Stimulated activated CD8-positive, alpha-beta memory T cell treated with anti-CD3 and anti-CD28 coated beads, Interleukin-15, amount 100 ng/mL, for 24 hours (primary cell): ENCODE measurements around the gene CAVIN1.
"Not testable (repeated sequence)": the region's sequence is repeated elsewhere in the genome, so short reads cannot be mapped to it uniquely, and the experiment has no call there.

Experiments
- DNase-seq: peaks from one replicate; pipeline ENCODE4 v3.0.0-alpha.2; 2020; ENCODE audit warnings: low read depth

Gene CAVIN1

GRCh38 chr17:42429726-42430447 is 6.8 kb upstream of the CAVIN1 start:
- DNase-seq, result no peak

DNA sequence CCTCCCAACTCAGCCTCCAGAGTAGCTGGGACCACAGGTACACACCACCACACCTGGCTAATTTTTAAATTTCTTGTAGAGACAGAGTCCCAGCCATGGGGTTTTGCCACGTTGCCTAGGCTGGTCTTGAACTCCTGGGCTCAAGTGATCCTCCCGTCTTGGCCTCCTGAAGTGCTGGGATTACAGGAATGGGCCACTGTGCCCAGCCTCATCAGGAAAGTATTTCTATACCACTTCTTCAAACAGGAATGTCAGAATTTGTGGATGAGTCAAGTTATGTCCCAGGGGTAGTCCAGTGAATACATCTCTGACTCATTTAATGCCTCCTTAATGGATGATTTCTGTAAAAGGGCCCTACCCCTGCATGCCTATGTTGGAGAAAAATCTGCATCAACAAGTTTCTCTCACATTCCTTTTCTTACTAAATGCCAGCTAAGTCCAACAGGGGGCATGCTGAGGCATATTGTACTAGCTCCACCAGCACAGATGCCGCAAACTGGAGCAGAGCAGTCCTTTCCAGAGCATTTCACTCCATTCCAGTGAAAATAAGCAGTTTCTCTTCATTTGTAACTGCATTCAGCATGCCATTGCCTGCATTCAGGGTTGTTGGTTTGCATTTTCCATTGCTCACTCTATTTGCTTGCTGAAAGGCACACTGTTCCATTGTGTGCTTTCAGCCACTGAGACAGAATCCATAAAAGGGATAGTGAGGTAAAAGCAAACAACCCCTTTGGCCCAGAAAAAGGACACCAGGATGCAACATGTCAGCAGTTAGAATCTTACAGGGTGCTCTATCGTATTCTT is 5.3 kb upstream of the CAVIN1 start:
- DNase-seq, result no peak

- no peak for DNase-seq
Observed at GRCh38 chr17:42424991-42425610, 2.0 kb upstream of the CAVIN1 start.

DNA sequence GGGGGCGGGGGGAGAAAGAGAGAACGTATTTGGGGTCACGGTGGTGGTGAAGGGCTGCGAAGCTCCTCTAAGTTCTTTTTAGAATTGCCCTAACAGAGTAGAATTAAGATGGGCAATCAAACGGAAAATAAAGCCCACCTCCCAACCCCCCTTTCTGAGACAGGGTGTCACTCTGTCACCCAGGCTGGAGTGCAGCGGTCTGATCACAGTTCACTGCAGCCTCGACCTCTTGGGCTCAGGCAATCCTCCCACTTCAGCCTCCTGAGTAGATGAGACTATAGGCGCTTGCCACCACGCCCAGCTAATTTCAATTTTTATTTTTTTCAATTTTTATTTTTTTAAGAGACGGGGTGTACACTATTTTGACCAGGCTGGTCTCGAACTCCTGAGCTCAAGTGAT is 710 bp upstream of the CAVIN1 start:
- no peak for DNase-seq

- no peak for DNase-seq
Observed at GRCh38 chr17:42422412-42422957, 571 bp downstream of the CAVIN1 start.

GRCh38 chr17:42421507-42422338 is 1.3 kb downstream of the CAVIN1 start:
- no peak for DNase-seq

DNA sequence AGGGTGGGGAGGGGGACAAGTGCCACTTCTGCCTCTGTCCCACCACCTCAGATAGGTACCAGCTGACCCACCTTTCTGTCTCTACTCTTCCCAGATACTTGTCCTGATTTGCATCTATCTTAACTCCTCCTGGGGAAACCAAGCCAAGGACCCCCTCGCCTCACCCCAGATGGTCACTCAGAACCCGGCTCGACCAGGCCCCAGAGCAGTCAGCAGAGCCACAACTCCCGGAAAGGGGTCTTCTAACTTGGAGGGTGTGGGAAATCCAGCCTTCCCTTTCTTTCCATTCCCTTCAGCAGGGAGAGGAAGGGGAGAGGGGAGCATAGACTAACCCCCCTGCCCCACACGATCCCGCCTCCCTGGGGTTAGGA is 1.9 kb downstream of the CAVIN1 start:
- DNase-seq, result no peak

- DNase-seq, result not testable (repeated sequence)
Observed at GRCh38 chr17:42417981-42418380, 5.1 kb downstream of the CAVIN1 start.

DNA sequence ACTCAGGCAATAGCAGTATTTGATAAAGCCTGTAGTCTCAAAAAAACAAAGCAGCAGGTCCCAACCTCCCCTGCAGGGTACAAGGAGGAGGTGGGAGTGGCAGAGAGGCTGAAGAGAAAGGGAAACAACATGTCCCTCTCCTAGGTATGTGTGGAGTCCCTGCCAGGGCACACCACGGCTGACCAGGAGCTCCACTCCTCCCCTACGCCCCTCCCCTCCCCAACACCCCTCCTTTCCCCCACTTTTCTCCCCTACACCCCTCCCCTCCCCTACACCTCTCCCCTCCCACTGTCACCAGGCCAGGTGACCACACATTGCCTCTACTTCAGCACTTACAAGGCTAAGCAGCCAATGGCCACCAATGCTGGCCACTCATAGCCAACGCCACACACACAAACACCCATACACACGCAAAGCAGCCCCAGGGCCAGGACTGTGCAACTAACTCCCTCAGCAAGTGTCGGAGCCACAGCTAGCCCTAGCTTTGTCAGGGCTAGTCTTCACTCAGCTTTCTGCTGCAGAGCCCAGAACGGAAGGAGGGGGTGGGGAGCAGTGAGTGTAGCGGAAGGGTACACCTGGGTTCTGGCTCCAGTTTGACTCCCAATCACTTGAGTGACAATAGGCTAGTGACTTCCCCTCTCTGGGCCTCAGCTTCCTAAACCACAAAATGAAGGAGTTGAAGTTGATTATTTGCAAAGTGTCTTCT is 8.2 kb downstream of the CAVIN1 start:
- DNase-seq, result no peak

DNA sequence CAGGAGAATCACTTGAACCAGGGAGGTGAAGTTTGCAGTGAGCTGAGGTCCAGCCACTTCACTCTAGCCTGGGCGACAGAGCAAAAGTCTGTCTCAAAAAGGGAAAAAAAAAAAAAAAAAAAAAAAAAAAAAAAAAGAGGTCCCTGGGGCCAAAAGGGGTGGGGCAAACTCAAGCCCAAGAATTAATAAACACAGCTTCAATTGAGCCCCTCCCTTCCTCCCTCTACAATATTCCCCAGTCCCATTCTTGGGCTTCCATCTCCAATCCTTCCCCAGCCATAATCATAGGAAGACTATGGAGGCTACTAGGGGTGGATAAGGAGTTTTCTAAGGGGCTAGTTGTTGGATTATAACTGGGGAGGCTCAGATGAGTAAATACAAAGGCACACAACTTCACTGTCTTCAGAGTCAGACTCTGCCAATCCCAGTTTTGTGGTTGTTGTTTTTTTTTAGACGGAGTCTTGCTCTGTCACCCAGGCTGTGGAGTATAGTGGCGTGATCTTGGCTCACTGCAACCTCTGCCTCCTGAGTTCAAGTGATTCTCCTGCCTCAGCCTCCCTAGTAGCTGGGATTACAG is 9.5 kb downstream of the CAVIN1 start:
- no peak for DNase-seq

DNA sequence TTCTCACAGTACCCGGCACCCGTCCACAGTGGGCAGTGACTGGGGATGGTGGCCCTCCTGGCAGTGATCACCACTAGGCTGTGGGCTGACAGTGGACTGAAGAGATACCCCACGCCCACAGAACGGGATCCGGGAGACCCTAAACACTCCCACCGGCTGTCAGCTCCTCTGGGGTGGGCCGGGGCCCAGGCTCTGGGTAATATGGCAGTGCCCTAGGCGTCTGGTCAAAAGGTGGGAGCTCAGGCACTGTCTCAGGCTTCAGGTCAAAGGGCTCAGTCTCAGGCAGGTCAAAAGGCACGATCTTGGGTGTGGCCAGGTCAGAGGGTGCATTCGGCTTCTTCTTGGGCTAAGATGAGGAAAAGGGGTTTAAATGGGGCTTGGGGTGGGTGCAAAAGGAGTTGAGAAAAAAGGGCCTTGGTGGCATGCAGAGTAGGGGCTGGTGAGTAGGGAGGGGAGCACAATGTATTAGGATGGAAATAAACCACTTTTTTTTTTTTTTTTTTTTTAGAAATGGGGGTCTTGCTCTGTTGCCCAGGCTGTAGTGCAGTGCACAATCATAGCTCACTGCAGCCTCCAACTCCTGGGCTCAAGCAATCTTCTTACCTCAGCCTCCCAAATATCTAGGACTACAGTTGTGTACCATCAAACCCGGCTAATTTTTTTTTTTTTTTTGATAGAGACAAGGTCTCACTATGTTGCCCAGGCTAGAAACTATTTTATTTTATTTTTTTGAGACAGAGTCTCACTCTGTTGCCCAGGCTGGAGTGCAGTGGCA is 11.0 kb downstream of the CAVIN1 start:
- DNase-seq, result no peak

DNA sequence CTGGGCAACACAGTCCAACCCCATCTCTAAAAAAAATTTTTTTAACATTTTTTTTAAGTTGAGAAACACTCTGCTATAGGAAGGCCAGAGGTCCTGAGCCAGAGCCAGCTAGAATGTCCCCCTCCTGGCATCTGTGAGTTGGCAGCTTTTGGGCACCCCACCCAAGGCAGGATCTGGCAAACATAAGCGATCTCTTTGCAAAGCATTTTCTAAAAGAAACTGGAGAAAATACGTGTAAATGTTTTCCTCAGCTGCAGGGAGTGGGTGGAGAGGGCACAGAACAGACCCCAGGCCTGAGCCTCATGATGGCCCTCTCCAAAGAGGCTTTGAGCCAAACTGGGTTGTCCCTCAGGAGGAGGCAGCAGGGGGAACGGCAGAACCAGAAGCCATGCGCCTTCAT is 11.7 kb downstream of the CAVIN1 start:
- no peak for DNase-seq

DNA sequence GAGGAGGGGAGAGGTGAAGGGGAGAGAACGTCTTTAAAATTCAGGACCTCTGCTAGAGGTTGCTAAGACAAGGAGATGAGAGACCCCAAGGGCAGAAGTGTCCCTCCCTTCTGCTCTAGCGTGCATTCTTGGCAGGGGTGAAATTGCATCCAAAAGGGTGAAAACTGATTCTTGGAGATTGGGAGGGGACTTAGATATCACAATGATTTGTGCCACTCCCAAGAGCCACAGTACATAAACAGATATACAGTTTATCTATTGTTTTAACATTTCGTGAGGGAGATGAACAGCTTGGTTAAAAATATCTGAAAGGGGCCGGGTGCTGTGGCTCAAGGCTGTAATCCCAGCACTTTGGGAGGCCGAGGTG is 12.8 kb downstream of the CAVIN1 start:
- no peak for DNase-seq

DNA sequence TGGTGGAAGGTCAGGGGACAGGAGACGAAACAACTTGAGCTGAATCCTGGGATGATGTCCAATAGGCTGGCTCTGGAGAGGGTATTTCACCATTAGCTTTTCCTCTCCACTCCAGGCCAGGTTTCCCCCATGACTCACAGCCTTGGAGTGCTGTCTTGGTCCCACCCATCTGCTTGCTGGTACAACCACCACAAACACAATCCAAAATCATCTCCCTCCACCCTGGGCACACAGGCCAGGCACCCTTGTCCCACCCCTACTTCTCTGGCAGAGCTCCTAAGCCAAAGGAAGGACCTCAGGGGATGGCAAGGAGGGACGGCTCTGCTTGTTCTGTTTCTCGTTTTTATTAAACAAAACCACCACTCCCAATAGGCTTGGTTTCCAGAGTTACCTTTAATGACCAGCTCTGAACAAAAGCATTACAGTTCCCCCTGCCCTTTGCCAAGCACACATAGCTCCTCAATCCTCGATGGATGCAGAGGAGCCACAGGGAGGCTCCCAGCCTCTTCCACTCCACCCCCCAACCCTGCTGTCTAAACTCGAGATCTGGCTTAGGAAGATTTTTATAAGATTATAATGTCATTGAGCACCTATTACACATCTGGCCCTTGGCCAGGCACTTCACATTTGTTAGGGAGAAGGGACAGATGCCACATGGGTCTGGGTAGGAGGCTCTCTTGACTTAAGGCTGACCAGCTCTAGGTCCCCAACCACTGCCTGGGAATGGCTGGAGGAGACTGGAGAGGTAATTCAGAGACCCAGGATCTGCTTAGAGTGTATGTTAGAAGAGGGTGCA is 13.3 kb downstream of the CAVIN1 start:
- no peak for DNase-seq

- DNase-seq, result no peak
Observed at GRCh38 chr17:42408061-42408460, 15.0 kb downstream of the CAVIN1 start.

DNA sequence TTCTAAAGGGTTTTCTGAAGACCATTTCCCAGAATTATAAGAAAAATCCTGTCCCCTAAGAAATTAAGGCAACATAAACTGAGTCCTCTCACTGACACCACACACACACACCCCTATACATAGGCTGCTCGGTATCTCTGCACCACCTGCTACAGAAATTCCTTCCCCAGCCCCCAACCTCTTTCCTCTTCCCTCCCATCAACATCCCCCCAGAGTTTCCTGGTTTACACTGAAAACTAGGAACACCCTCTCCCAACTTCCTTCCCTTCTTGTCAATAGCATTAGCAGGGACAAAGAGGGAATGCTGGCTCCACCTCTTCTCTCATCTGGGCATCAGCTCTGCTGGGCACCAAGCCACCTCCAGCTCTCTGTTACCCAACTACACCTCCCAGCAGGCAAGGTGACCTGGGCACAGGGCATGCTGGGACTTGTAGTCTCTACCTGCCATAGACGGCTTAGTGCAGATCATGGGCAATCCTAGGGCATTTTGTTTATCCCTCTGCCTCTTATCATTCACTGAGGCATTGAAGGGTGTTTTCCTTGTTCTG is 15.7 kb downstream of the CAVIN1 start:
- DNase-seq, result no peak

DNA sequence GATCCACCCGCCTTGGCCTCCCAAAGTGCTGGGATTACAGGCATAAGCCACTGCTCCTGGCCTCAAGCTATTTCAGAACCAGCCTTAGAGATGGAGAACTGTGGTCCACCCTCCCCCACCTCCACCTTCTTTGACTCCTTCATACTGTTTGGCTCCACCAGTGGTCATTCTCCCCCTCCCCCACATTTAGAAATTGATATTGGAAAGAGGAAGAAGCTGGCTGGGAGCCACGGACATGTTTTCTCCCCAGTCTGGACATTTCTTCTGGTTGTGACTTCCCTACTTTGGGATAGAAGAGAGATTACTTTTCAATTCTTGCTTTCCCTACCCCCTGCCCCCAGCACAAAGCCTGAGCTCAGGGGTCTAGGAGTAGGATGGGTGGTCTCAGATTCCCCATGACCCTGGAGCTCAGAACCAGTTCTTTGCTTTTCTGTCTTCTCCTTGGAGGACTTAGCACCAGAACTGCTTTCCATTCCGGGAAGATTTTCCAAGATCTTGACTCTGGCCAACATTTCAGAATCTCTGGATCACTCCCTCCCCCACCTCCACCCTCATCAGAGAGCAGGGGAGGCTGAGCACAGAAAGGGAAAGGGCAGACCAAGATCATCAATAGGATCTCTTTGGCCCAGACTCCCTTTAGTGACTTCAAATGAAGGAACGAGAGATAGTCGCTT is 16.3 kb downstream of the CAVIN1 start:
- DNase-seq, result no peak

DNA sequence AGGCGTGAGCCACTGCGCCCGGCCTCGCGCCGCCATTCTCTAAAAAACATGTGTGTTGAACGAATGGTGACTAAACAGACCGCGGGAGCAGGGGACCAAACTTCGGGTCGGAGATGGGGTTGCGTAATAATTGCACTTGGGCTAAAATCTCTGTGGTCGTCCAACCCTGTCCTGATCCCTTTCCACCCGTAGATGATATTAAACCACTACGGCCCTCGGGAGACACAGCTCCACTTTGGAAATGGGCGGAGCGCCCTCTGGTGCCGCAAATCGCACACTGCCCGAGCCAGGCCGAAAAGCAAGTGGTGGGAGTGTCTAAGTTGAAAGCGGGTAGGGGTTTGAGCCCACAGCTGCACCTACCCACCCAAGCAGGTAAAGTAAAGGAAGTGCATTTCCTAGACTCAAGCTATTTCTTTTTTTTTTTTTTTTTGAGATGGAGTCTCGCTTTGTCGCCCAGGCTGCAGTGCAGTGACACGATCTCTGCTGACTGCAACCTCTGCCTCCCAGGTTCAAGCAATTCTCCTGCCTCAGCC is 17.0 kb downstream of the CAVIN1 start:
- peak; percentile 68 for DNase-seq
